Thyroid gland (tissue), 4 donors: ENCODE measurements around the gene HOXC9.

Experiments
- CTCF ChIP-seq, 6 experiments: fragments of 200-600 bp in 3 of 6; fragments of 450-650 bp in 3 of 6; sonication (generic) in 3 of 6; IDR thresholded peaks; one replicate each; pipeline ENCODE4 v1.5.1; 2016 to 2019; ENCODE audit warnings: antibody characterized with exemption in 6 of 6, mild to moderate bottlenecking in 2 of 6, inconsistent platforms in 1 of 6, moderate library complexity in 1 of 6
- POLR2A ChIP-seq, 2 donors: fragments of 450-650 bp; IDR thresholded peaks; one replicate each; pipeline ENCODE4 v1.6.1; 2017; ENCODE audit warnings: antibody characterized with exemption in 2 of 2, mild to moderate bottlenecking in 2 of 2, moderate library complexity in 1 of 2

DNA sequence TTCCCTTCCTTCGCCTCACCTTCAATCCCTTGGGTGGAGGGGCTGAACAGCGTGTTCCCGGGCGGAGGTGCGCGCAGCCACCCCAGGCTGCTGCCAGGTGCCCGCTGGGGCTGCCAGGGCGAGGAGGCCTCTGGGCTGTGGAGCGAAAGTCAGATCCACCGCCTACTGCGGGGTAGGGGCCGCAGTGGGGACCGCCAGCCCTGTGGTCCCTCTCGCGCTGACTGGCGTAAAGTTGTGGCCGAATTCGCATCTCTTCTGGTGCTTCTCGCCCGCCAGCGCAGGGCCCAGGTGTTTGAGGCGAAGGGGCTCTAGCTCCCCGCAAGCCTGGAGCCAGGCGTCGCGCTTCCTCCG lies 46.8 kb downstream of the HOXC9 start:
- TF ChIP-seq CTCF (IDR thresholded peaks at IDR 0.05) (no peak), POLR2A (IDR thresholded peaks at IDR 0.05) (no peak)
